Measurements from ENCODE around the gene RERE.

GRCh38 chr1:8533907-8534306 lies 283.5 kb downstream of the RERE start:
- TF ChIP-seq CTCF (IDR thresholded peaks at IDR 0.05), result no peak
- TF ChIP-seq POLR2AphosphoS5 (IDR thresholded peaks at IDR 0.05), result no peak
- TF ChIP-seq EP300 (IDR thresholded peaks at IDR 0.05), result no peak
